ENCODE measurements around the gene IFNA5. TPM values are rescaled to one million over a fixed set of nuclear protein-coding genes. Genes with fewer than 3 reads are reported as not detected.

IFNA5 gene
- total and polyA plus RNA-seq, 9 donors, result not detected

- WGBS (ENCODE audit: insufficient coverage), result no CpG with 5 or more reads among the region's 1 CpG
- Histone ChIP-seq H3K36me3 (ENCODE audit: control insufficient read depth, insufficient read depth, low read length) (no peaks in the 10 kb centered on the region), H3K4me1 (ENCODE audit: control insufficient read depth, insufficient read depth, low read length) (no peaks in the 10 kb centered on the region), H3K27ac (ENCODE audit: low read length) (no peak overlapping the region), H3K27me3 (ENCODE audit: control insufficient read depth, insufficient read depth, low read length) (no peaks in the 10 kb centered on the region), H3K9me3 (replicated peaks; ENCODE audit: control insufficient read depth, low read depth, low read length) (no peaks in the 10 kb centered on the region), H3K4me3 (ENCODE audit: low read length) (no peak overlapping the region)
- DNase-seq, result no peak
These were observed 39.5 kb downstream of the IFNA5 start for GRCh38 chr9:21265421-21266189.

GRCh38 chr9:21255538-21256212, 49.4 kb downstream of the IFNA5 start:
- Histone ChIP-seq H3K4me1 (ENCODE audit: control insufficient read depth, insufficient read depth, low read length) (no peaks in the 10 kb centered on the region), H3K36me3 (ENCODE audit: control insufficient read depth, insufficient read depth, low read length) (no peaks in the 10 kb centered on the region), H3K9me3 (replicated peaks; ENCODE audit: control insufficient read depth, low read depth, low read length) (no peaks in the 10 kb centered on the region), H3K27me3 (ENCODE audit: control insufficient read depth, insufficient read depth, low read length) (no peaks in the 10 kb centered on the region), H3K27ac (ENCODE audit: low read length) (no peak overlapping the region), H3K4me3 (ENCODE audit: low read length) (no peak overlapping the region)
- no peak for DNase-seq
- 90% methylated on average over 2 of the region's 5 CpGs for WGBS (ENCODE audit: insufficient coverage)

Other genes with a start within 250 kb of the IFNA5 start
- not detected for gene IFNB1, start 227.4 kb downstream of the IFNA5 start, total RNA-seq
- gene IFNB1, start 227.4 kb downstream of the IFNA5 start, polyA plus RNA-seq (ENCODE audit: insufficient read depth in 1 of 8, insufficient read length in 8 of 8, low replicate concordance in 1 of 8), result not detected
- not detected for gene IFNW1, start 163.5 kb downstream of the IFNA5 start, total RNA-seq
- gene IFNW1, start 163.5 kb downstream of the IFNA5 start, polyA plus RNA-seq (ENCODE audit: insufficient read depth in 1 of 8, insufficient read length in 8 of 8, low replicate concordance in 1 of 8), result not detected
- gene IFNA21, start 138.7 kb downstream of the IFNA5 start, total RNA-seq, result not detected
- not detected for gene IFNA21, start 138.7 kb downstream of the IFNA5 start, polyA plus RNA-seq (ENCODE audit: insufficient read depth in 1 of 8, insufficient read length in 8 of 8, low replicate concordance in 1 of 8)
- gene IFNA4, start 117.7 kb downstream of the IFNA5 start, total RNA-seq, result not detected
- not detected for gene IFNA4, start 117.7 kb downstream of the IFNA5 start, polyA plus RNA-seq (ENCODE audit: insufficient read depth in 1 of 8, insufficient read length in 8 of 8, low replicate concordance in 1 of 8)
- not detected for gene IFNA7, start 103.1 kb downstream of the IFNA5 start, total RNA-seq
- not detected for gene IFNA7, start 103.1 kb downstream of the IFNA5 start, polyA plus RNA-seq (ENCODE audit: insufficient read depth in 1 of 8, insufficient read length in 8 of 8, low replicate concordance in 1 of 8)
- not detected for gene IFNA10, start 98.2 kb downstream of the IFNA5 start, total RNA-seq
- not detected for gene IFNA10, start 98.2 kb downstream of the IFNA5 start, polyA plus RNA-seq (ENCODE audit: insufficient read depth in 1 of 8, insufficient read length in 8 of 8, low replicate concordance in 1 of 8)
- not detected for gene IFNA16, start 88.0 kb downstream of the IFNA5 start, total RNA-seq
- gene IFNA16, start 88.0 kb downstream of the IFNA5 start, polyA plus RNA-seq (ENCODE audit: insufficient read depth in 1 of 8, insufficient read length in 8 of 8, low replicate concordance in 1 of 8), result not detected
- gene IFNA17, start 77.1 kb downstream of the IFNA5 start, total RNA-seq, result not detected
- gene IFNA17, start 77.1 kb downstream of the IFNA5 start, polyA plus RNA-seq (ENCODE audit: insufficient read depth in 1 of 8, insufficient read length in 8 of 8, low replicate concordance in 1 of 8), result not detected
- gene IFNA14, start 65.3 kb downstream of the IFNA5 start, total RNA-seq, result not detected
- gene IFNA14, start 65.3 kb downstream of the IFNA5 start, polyA plus RNA-seq (ENCODE audit: insufficient read depth in 1 of 8, insufficient read length in 8 of 8, low replicate concordance in 1 of 8), result not detected
- 22.5 TPM for gene KLHL9, start 30.1 kb upstream of the IFNA5 start, total RNA-seq
- gene KLHL9, start 30.1 kb upstream of the IFNA5 start, polyA plus RNA-seq (ENCODE audit: insufficient read depth in 1 of 8, insufficient read length in 8 of 8, low replicate concordance in 1 of 8), result 10 to 100 TPM; 16.8 to 31.6 (median 21.5) TPM
- gene IFNA6, start 45.6 kb upstream of the IFNA5 start, total RNA-seq, result not detected
- under 1 TPM in 2 of 8 donors, not detected in 6; 0.16 to 0.29 TPM for gene IFNA6, start 45.6 kb upstream of the IFNA5 start, polyA plus RNA-seq (ENCODE audit: insufficient read depth in 1 of 8, insufficient read length in 8 of 8, low replicate concordance in 1 of 8)
- gene IFNA13, start 62.7 kb upstream of the IFNA5 start, total RNA-seq, result 0.04 TPM
- not detected for gene IFNA13, start 62.7 kb upstream of the IFNA5 start, polyA plus RNA-seq (ENCODE audit: insufficient read depth in 1 of 8, insufficient read length in 8 of 8, low replicate concordance in 1 of 8)
- gene IFNA2, start 80.1 kb upstream of the IFNA5 start, total RNA-seq, result 0.09 TPM
- gene IFNA2, start 80.1 kb upstream of the IFNA5 start, polyA plus RNA-seq (ENCODE audit: insufficient read depth in 1 of 8, insufficient read length in 8 of 8, low replicate concordance in 1 of 8), result not detected
- not detected for gene IFNA8, start 103.8 kb upstream of the IFNA5 start, total RNA-seq
- not detected for gene IFNA8, start 103.8 kb upstream of the IFNA5 start, polyA plus RNA-seq (ENCODE audit: insufficient read depth in 1 of 8, insufficient read length in 8 of 8, low replicate concordance in 1 of 8)
- not detected for gene IFNA1, start 135.1 kb upstream of the IFNA5 start, total RNA-seq
- not detected for gene IFNA1, start 135.1 kb upstream of the IFNA5 start, polyA plus RNA-seq (ENCODE audit: insufficient read depth in 1 of 8, insufficient read length in 8 of 8, low replicate concordance in 1 of 8)
- gene IFNE, start 177.0 kb upstream of the IFNA5 start, total RNA-seq, result not detected
- gene IFNE, start 177.0 kb upstream of the IFNA5 start, polyA plus RNA-seq (ENCODE audit: insufficient read depth in 1 of 8, insufficient read length in 8 of 8, low replicate concordance in 1 of 8), result not detected